ENCODE data around the gene CYFIP2. TPM values are rescaled to one million over a fixed set of nuclear protein-coding genes. Genes with fewer than 3 reads are reported as not detected.

CYFIP2 gene
- polyA plus RNA-seq, 1 experiment = 4.4 TPM

GRCh38 chr5:157221959-157222358 is 44.0 kb upstream of the CYFIP2 start:
- no peak for TF ChIP-seq CTCF (IDR thresholded peaks at IDR 0.05; ENCODE audit: insufficient read depth, low read depth, low read length)
- Histone ChIP-seq H3K4me3 (ENCODE audit: low read depth, low read length) (no peak overlapping the region), H3K27me3 (ENCODE audit: control insufficient read depth, insufficient read depth, low read length) (0 out of 2 replicates have a peak, but pooled peaks cover 2% of the 10 kb centered on the region), H3K36me3 (ENCODE audit: control insufficient read depth, insufficient read depth, low read length) (no peaks in the 10 kb centered on the region)
- ChIA-PET CTCF (interaction anchor here (1.3 kb wide), 1 partner anchor 13 kb away, joined by 3 read pairs; no protein-coding TSS in a partner anchor), POLR2A (no interaction called here)
- no peak for DNase-seq (ENCODE audit: low read depth)

GRCh38 chr5:157222506-157223230 is 43.3 kb upstream of the CYFIP2 start:
- H3K36me3 ChIP-seq (ENCODE audit: control insufficient read depth, insufficient read depth, low read length) = no peaks in the 10 kb centered on the region
- no peak for TF ChIP-seq CTCF (IDR thresholded peaks at IDR 0.05; ENCODE audit: insufficient read depth, low read depth, low read length)
- no peak for DNase-seq (ENCODE audit: low read depth)
- H3K27me3 ChIP-seq (ENCODE audit: control insufficient read depth, insufficient read depth, low read length) = no peaks in the 10 kb centered on the region
- ChIA-PET CTCF (interaction anchor here (1.3 kb wide), 1 partner anchor 14 kb away, joined by 3 read pairs; no protein-coding TSS in a partner anchor), POLR2A (no interaction called here)
- no peak overlapping the region for H3K4me3 ChIP-seq (ENCODE audit: low read depth, low read length)

- Histone ChIP-seq H3K4me3 (ENCODE audit: low read depth, low read length) (no peak overlapping the region), H3K36me3 (ENCODE audit: control insufficient read depth, insufficient read depth, low read length) (no peaks in the 10 kb centered on the region), H3K27me3 (ENCODE audit: control insufficient read depth, insufficient read depth, low read length) (no peaks in the 10 kb centered on the region)
- DNase-seq (ENCODE audit: low read depth) = no peak
- POLR2A ChIA-PET = no interaction called here
- CTCF ChIA-PET = no interaction called here
- no peak for TF ChIP-seq CTCF (IDR thresholded peaks at IDR 0.05; ENCODE audit: insufficient read depth, low read depth, low read length)
Measured at GRCh38 chr5:157225469-157226422, 40.2 kb upstream of the CYFIP2 start.

- CTCF ChIA-PET = no interaction called here
- H3K4me3 ChIP-seq (ENCODE audit: low read depth, low read length) = no peak overlapping the region
- POLR2A ChIA-PET = no interaction called here
- TF ChIP-seq CTCF (IDR thresholded peaks at IDR 0.05; ENCODE audit: insufficient read depth, low read depth, low read length) = no peak
- DNase-seq (ENCODE audit: low read depth) = no peak
- no peaks in the 10 kb centered on the region for H3K36me3 ChIP-seq (ENCODE audit: control insufficient read depth, insufficient read depth, low read length)
- no peaks in the 10 kb centered on the region; the same call in 1 of the 2 replicates for H3K27me3 ChIP-seq (ENCODE audit: control insufficient read depth, insufficient read depth, low read length)
Measured at GRCh38 chr5:157230610-157231009, 35.3 kb upstream of the CYFIP2 start.

GRCh38 chr5:157232706-157233105 is 33.2 kb upstream of the CYFIP2 start:
- ChIA-PET POLR2A (no interaction called here), CTCF (interaction anchor here (1.6 kb wide), 1 partner anchor 21 kb away, joined by 4 read pairs; no protein-coding TSS in a partner anchor)
- DNase-seq (ENCODE audit: low read depth) = no peak
- Histone ChIP-seq H3K36me3 (ENCODE audit: control insufficient read depth, insufficient read depth, low read length) (no peaks in the 10 kb centered on the region), H3K4me3 (ENCODE audit: low read depth, low read length) (no peak overlapping the region), H3K27me3 (ENCODE audit: control insufficient read depth, insufficient read depth, low read length) (no peaks in the 10 kb centered on the region; the same call in 1 of the 2 replicates)
- no peak for TF ChIP-seq CTCF (IDR thresholded peaks at IDR 0.05; ENCODE audit: insufficient read depth, low read depth, low read length)
